Panc1 (cell line): ENCODE measurements around the gene PIK3AP1. TPM values are rescaled to one million over a fixed set of nuclear protein-coding genes. Genes with fewer than 3 reads are reported as not detected.

Experiments
- ATAC-seq: fragments of 200-7000 bp; cut with Tn5 transposase; 2 replicates; pipeline ENCODE4 v1.9.1; 2020; ENCODE audit warnings: mild to moderate bottlenecking, moderate library complexity
- BruUV-seq: library from RNA; stranded (reverse); fragments of 400-500 nt; replicated peaks from 2 replicates; lab custom pipeline; 2021; lab: Mats Ljungman, UMichigan
- CTCF ChIA-PET: fragments of 300-600 bp; sonication (Branson Sonifier 250); formaldehyde crosslinking; loops from one replicate; lab custom pipeline; 2022; ENCODE audit warnings: antibody characterized with exemption; lab: Charles Lee
- POLR2A ChIA-PET: fragments of 300-600 bp; sonication (Branson Sonifier 250); formaldehyde crosslinking; loops from one replicate; lab custom pipeline; 2022; ENCODE audit warnings: antibody characterized with exemption; lab: Charles Lee
- DNase-seq: peaks from one replicate; pipeline ENCODE4 v3.0.0-alpha.2; 2010; ENCODE audit warnings: low read depth, low spot score
- H3K27ac ChIP-seq: 2 replicates; pipeline ENCODE4 v1.5.1; 2011; ENCODE audit warnings: mild to moderate bottlenecking, low read length, inconsistent platforms
- H3K27me3 ChIP-seq: fragments of 200-500 bp; sonication (Bioruptor generic); 2 replicates; pipeline ENCODE4 v1.6.0; 2014; ENCODE audit warnings: low read length, inconsistent platforms; ENCODE audit not compliant: control insufficient read depth, insufficient read depth
- H3K36me3 ChIP-seq: fragments of 200-500 bp; sonication (Bioruptor generic); 2 replicates; pipeline ENCODE4 v1.5.1; 2014; ENCODE audit warnings: inconsistent platforms, mild to moderate bottlenecking, low read length, moderate library complexity; ENCODE audit not compliant: control insufficient read depth, insufficient read depth
- H3K4me1 ChIP-seq: 2 replicates; pipeline ENCODE4 v1.5.1; 2011; ENCODE audit warnings: inconsistent platforms, mild to moderate bottlenecking, low read length, moderate library complexity; ENCODE audit not compliant: control insufficient read depth, insufficient read depth
- H3K4me3 ChIP-seq, 2 experiments: 2 replicates each; pipeline ENCODE4 v1.5.1; 2011 to 2012; ENCODE audit warnings: low read depth in 2 of 2, low read length in 2 of 2, mild to moderate bottlenecking in 2 of 2, inconsistent platforms in 1 of 2, moderate library complexity in 1 of 2
- H3K9me3 ChIP-seq: fragments of 200-500 bp; sonication (Bioruptor generic); 2 replicates; pipeline ENCODE4 v1.5.1; 2014; ENCODE audit warnings: low read depth, mild to moderate bottlenecking, inconsistent platforms, low read length, moderate library complexity; ENCODE audit not compliant: control insufficient read depth, insufficient read depth
- CTCF ChIP-seq: fragments of 450-650 bp; IDR thresholded peaks from 2 replicates; pipeline ENCODE4 v1.5.1; 2017; ENCODE audit warnings: mild to moderate bottlenecking
- POLR2AphosphoS5 ChIP-seq: IDR thresholded peaks from 2 replicates; pipeline ENCODE4 v1.6.1; 2012; ENCODE audit warnings: mild to moderate bottlenecking, low read depth, low read length, moderate library complexity
- REST ChIP-seq, 2 experiments: IDR thresholded peaks; 2 replicates each; pipeline ENCODE4 v1.6.1; 2011 to 2012; ENCODE audit warnings: low read depth in 2 of 2, control low read depth in 1 of 2, low read length in 1 of 2, mild to moderate bottlenecking in 1 of 2, moderate library complexity in 1 of 2; ENCODE audit not compliant: insufficient read depth in 1 of 2
- SIN3A ChIP-seq: IDR thresholded peaks from 2 replicates; pipeline ENCODE4 v1.6.1; 2012; ENCODE audit warnings: low read depth, mild to moderate bottlenecking, low read length, moderate library complexity, borderline replicate concordance; ENCODE audit not compliant: insufficient read depth
- TCF7L2 ChIP-seq: IDR thresholded peaks from 2 replicates; pipeline ENCODE4 v1.6.1; 2011; ENCODE audit warnings: mild to moderate bottlenecking, low read depth, low read length, inconsistent platforms
- in situ Hi-C: cut with HindIII; loops from 2 replicates; pipeline ENCODE4 v1.10.0; 2016; ENCODE audit warnings: low sequenced_read_pairs, low pct_unique_long_range_greater_than_20kb
- intact Hi-C: fragments of 100-400 bp; cut with micrococcal nuclease; formaldehyde crosslinking; loops from one replicate; pipeline ENCODE4 v1.10.0; 2022; ENCODE audit not compliant: unreplicated experiment
- total RNA-seq: library from RNA; stranded (reverse); gene quantifications from one replicate; pipeline ENCODE4 v1.2.1, GENCODE V29; 2021; ENCODE audit not compliant: unreplicated experiment

The PIK3AP1 gene
- total RNA-seq, 1 experiment from 2014 or later = 2.6 TPM

GRCh38 chr10:96708456-96708855, 11.9 kb downstream of the PIK3AP1 start:
- POLR2A ChIA-PET = no interaction called here
- DNase-seq = no peak
- in situ Hi-C loops = no loop called here
- CTCF ChIA-PET = no interaction called here
- Histone ChIP-seq H3K4me1 (no peaks in the 10 kb centered on the region), H3K9me3 (no peaks in the 10 kb centered on the region), H3K4me3 (no peak overlapping the region), H3K27ac (no peak overlapping the region), H3K36me3 (no peaks in the 10 kb centered on the region), H3K27me3 (no peaks in the 10 kb centered on the region)
- intact Hi-C loops = no loop called here
- ATAC-seq = no peak
- TF ChIP-seq SIN3A = no peak
- no peak for TF ChIP-seq REST (IDR thresholded peaks at IDR 0.05; ENCODE audit: insufficient read depth in 1 of 2, low read depth in 2 of 2, low read length in 1 of 2)
- TF ChIP-seq TCF7L2 = no peak
- TF ChIP-seq POLR2AphosphoS5 = no peak
- TF ChIP-seq CTCF = no peak
- BruUV-seq = no TSS peak

- CTCF ChIA-PET = no interaction called here
- no peak; the same call in 1 of the 2 replicates for ATAC-seq
- POLR2A ChIA-PET = no interaction called here
Observed at GRCh38 chr10:96706331-96706853, 13.9 kb downstream of the PIK3AP1 start.

More at GRCh38 chr10:96706331-96706853, 13.9 kb downstream of the PIK3AP1 start:
- Histone ChIP-seq H3K4me3 (no peak overlapping the region), H3K27ac (no peak overlapping the region), H3K36me3 (no peaks in the 10 kb centered on the region), H3K27me3 (no peaks in the 10 kb centered on the region), H3K4me1 (no peaks in the 10 kb centered on the region), H3K9me3 (no peaks in the 10 kb centered on the region)
- no peak for TF ChIP-seq SIN3A
- TF ChIP-seq REST (IDR thresholded peaks at IDR 0.05; ENCODE audit: insufficient read depth in 1 of 2, low read depth in 2 of 2, low read length in 1 of 2) = no peak
- TF ChIP-seq TCF7L2 = no peak
- TF ChIP-seq CTCF = no peak
- TF ChIP-seq POLR2AphosphoS5 = no peak
- in situ Hi-C loops = no loop called here
- DNase-seq = no peak
- BruUV-seq = no TSS peak
- intact Hi-C loops = no loop called here
